ENCODE data around the gene SPI1.

GRCh38 chr11:47403135-47403534 lies 24.8 kb upstream of the SPI1 start:
- TF ChIP-seq EZH2 (IDR thresholded peaks at IDR 0.05; ENCODE audit: borderline replicate concordance) (no peak), CTCF (IDR thresholded peaks at IDR 0.05; ENCODE audit: poor library complexity) (no peak)
